ENCODE data around the gene SLC26A1. TPM values are rescaled to one million over a fixed set of nuclear protein-coding genes. Genes with fewer than 3 reads are reported as not detected.

Gene SLC26A1
- total RNA-seq, 1 experiment from 2014 or later: 0.85 TPM

- TF ChIP-seq ZNF532 (CRISPR knock-in tag; IDR thresholded peaks at IDR 0.05; ENCODE audit: borderline replicate concordance) (no peak), ZMAT4 (CRISPR knock-in tag; IDR thresholded peaks at IDR 0.05) (no peak), IRF2 (CRISPR knock-in tag; IDR thresholded peaks at IDR 0.05; ENCODE audit: borderline replicate concordance, low read depth) (no peak), NFATC4 (CRISPR knock-in tag; IDR thresholded peaks at IDR 0.05) (no peak)
Measured at GRCh38 chr4:947491-947971, 45.7 kb downstream of the SLC26A1 start (continued).

GRCh38 chr4:946517-947471, 46.4 kb downstream of the SLC26A1 start:
- peaks cover 13% of the 10 kb centered on the region for H3K4me1 Mint-ChIP-seq
- no peaks in the 10 kb centered on the region for H3K36me3 Mint-ChIP-seq
- CTCF ChIA-PET: interaction anchor here (1.2 kb wide), 1 partner anchor 20 kb away, joined by 3 read pairs; no protein-coding TSS in a partner anchor
- TF ChIP-seq EMX1 (CRISPR knock-in tag; IDR thresholded peaks at IDR 0.05) (no peak), E2F5 (CRISPR knock-in tag; IDR thresholded peaks at IDR 0.05) (no peak), HMGXB4 (CRISPR knock-in tag; IDR thresholded peaks at IDR 0.05) (no peak), NR2C2 (CRISPR knock-in tag; IDR thresholded peaks at IDR 0.05) (no peak), MXD4 (CRISPR knock-in tag; IDR thresholded peaks at IDR 0.05; ENCODE audit: borderline replicate concordance) (no peak), ZNF416 (CRISPR knock-in tag; IDR thresholded peaks at IDR 0.05) (no peak), ELF4 (CRISPR knock-in tag; IDR thresholded peaks at IDR 0.05; ENCODE audit: low read depth) (no peak), ARID4B (CRISPR knock-in tag; IDR thresholded peaks at IDR 0.05; ENCODE audit: borderline replicate concordance) (no peak), FOXK1 (CRISPR knock-in tag; IDR thresholded peaks at IDR 0.05) (no peak), ZNF512 (CRISPR knock-in tag; IDR thresholded peaks at IDR 0.05; ENCODE audit: borderline replicate concordance) (no peak), ESRRA (CRISPR knock-in tag; IDR thresholded peaks at IDR 0.05; ENCODE audit: borderline replicate concordance) (no peak), FOXJ3 (CRISPR knock-in tag; IDR thresholded peaks at IDR 0.05; ENCODE audit: borderline replicate concordance) (no peak), ATF3 (CRISPR knock-in tag; conservative IDR thresholded peaks at IDR 0.05) (no peak), GABPB1 (CRISPR knock-in tag; IDR thresholded peaks at IDR 0.05) (no peak)
- no peaks in the 10 kb centered on the region for H3K9me3 Mint-ChIP-seq
- no peak overlapping the region for H3K4me3 Mint-ChIP-seq
- ATAC-seq (no peak), DNase-seq (ENCODE audit: low spot score) (no peak)
- H3K27ac Mint-ChIP-seq: no peak overlapping the region
- POLR2A ChIA-PET: no interaction called here
- H3K27me3 Mint-ChIP-seq (ENCODE audit: low read depth): peaks cover 26% of the 10 kb centered on the region
